A549 (cell line): ENCODE data around the gene LCN6. TPM values are rescaled to one million over a fixed set of nuclear protein-coding genes. Genes with fewer than 3 reads are reported as not detected.

Experiments used
- ATAC-seq, 2 experiments: fragments of 200-7000 bp in 1 of 2; fragments of >200 bp in 1 of 2; cut with Nextera tagmentation in 1 of 2; cut with Tn5 transposase in 1 of 2; 3 replicates each; pipeline versions ENCODE4 v1.8.0 to v1.9.1; 2018 to 2020; ENCODE audit warnings: mild to moderate bottlenecking in 1 of 2, moderate library complexity in 1 of 2
- CTCF ChIA-PET: fragments of 300-600 bp; sonication (Branson Sonifier 250); formaldehyde crosslinking; extraction: SDS; loops from one replicate; lab custom pipeline; 2021; ENCODE audit warnings: antibody characterized with exemption, inconsistent platforms; lab: Yijun Ruan, JAX
- POLR2A ChIA-PET: fragments of 350-600 bp; formaldehyde crosslinking; extraction: SDS; loops from one replicate; lab custom pipeline; 2021; ENCODE audit warnings: antibody characterized with exemption, inconsistent platforms; lab: Yijun Ruan, JAX
- DNase-seq, 2 experiments: peaks; one replicate each; pipeline versions ENCODE4 v3.0.0 to v3.0.0-alpha.2; 2011 to 2016; ENCODE audit warnings: low read depth in 1 of 2, low spot score in 1 of 2
- FAIRE-seq: peaks from 2 replicates; lab custom pipeline; 2011; peaks lifted over from hg19 to GRCh38; lab: Jason Lieb, UNC
- H3K27ac ChIP-seq, 2 experiments: fragments of >200 bp; sonication (Bioruptor Twin); formaldehyde crosslinking; 3 replicates each; pipeline ENCODE4 v1.5.1; 2016 to 2017
- H3K4me1 ChIP-seq: fragments of >200 bp; sonication (Bioruptor Twin); formaldehyde crosslinking; 3 replicates; pipeline ENCODE4 v1.6.1; 2016
- H3K4me2 ChIP-seq: fragments of >200 bp; sonication (Bioruptor Twin); formaldehyde crosslinking; 3 replicates; pipeline ENCODE4 v1.6.1; 2016
- H3K4me3 ChIP-seq: fragments of >200 bp; sonication (Bioruptor Twin); formaldehyde crosslinking; 3 replicates; pipeline ENCODE4 v1.5.1; 2016
- H3K9me3 ChIP-seq: fragments of >200 bp; sonication (Bioruptor Twin); formaldehyde crosslinking; 3 replicates; pipeline ENCODE4 v1.6.1; 2016
- GATA3 ChIP-seq: IDR thresholded peaks from 2 replicates; pipeline ENCODE4 v1.6.1; 2012; ENCODE audit warnings: borderline replicate concordance
- HES2 ChIP-seq: fragments of >200 bp; sonication (Bioruptor Twin); formaldehyde crosslinking; IDR thresholded peaks from 2 replicates; pipeline ENCODE4 v1.6.1; 2016
- JUN ChIP-seq, 2 experiments: fragments of >200 bp; sonication (Bioruptor Twin); formaldehyde crosslinking; IDR thresholded peaks; 2 replicates in 1 of 2; 3 replicates in 1 of 2; pipeline ENCODE4 v1.6.1; 2016 to 2017
- MAX ChIP-seq: IDR thresholded peaks from 2 replicates; pipeline ENCODE4 v1.6.1; 2012
- PBX3 ChIP-seq: IDR thresholded peaks from 2 replicates; pipeline ENCODE4 v1.6.1; 2012
- RAD21 ChIP-seq, 2 experiments: fragments of >200 bp in 1 of 2; sonication (Bioruptor Twin) in 1 of 2; formaldehyde crosslinking in 1 of 2; IDR thresholded peaks in 1 of 2; conservative IDR thresholded peaks in 1 of 2; 2 replicates in 1 of 2; 3 replicates in 1 of 2; pipeline ENCODE4 v1.6.1; 2012 to 2018; ENCODE audit warnings: inconsistent platforms in 1 of 2
- RARB ChIP-seq: fragments of 250-450 bp; sonication (Bioruptor Pico); IDR thresholded peaks from 2 replicates; pipeline ENCODE4 v1.8.0; 2021; ENCODE audit warnings: mild to moderate bottlenecking, moderate library complexity
- ZFP36 ChIP-seq: fragments of 450-650 bp; IDR thresholded peaks from 2 replicates; pipeline ENCODE4 v1.6.1; 2014; ENCODE audit warnings: borderline replicate concordance; ENCODE audit not compliant: partially characterized antibody
- WGBS: methylation state at CpG from one replicate; pipeline ENCODE4 v1.1.6; 2017; ENCODE audit errors: missing lambda C conversion rate; 5-methylcytosine and 5-hydroxymethylcytosine counted together
- polyA plus RNA-seq, 4 experiments: library from polyadenylated mRNA; depleted of rRNA in 3 of 4; stranded (reverse); fragments of >200 nt; fragmentation: RNase III in 1 of 4; extraction: RNeasy Plus Mini Kit Qiagen cat#74134 plus additional on column Dnase treatment in 1 of 4; gene quantifications; 2 replicates in 3 of 4; 3 replicates in 1 of 4; pipeline ENCODE4 v1.2.3, GENCODE V29; 2011 to 2017
- TF ChIP-seq, protein P1 (sequence below): fragments of >200 bp; sonication (Bioruptor Twin); formaldehyde crosslinking; IDR thresholded peaks from 3 replicates; pipeline ENCODE4 v1.5.1; 2016
- TF ChIP-seq, protein P2 (sequence below): fragments of 250-450 bp; sonication (Bioruptor Pico); IDR thresholded peaks from 2 replicates; pipeline ENCODE4 v1.5.0; 2020; ENCODE audit warnings: low read depth, mild to moderate bottlenecking, moderate library complexity

Gene LCN6
- polyA plus RNA-seq, 2 of the 4 experiments (the other 2 are of a cell fraction), result not detected

DNA sequence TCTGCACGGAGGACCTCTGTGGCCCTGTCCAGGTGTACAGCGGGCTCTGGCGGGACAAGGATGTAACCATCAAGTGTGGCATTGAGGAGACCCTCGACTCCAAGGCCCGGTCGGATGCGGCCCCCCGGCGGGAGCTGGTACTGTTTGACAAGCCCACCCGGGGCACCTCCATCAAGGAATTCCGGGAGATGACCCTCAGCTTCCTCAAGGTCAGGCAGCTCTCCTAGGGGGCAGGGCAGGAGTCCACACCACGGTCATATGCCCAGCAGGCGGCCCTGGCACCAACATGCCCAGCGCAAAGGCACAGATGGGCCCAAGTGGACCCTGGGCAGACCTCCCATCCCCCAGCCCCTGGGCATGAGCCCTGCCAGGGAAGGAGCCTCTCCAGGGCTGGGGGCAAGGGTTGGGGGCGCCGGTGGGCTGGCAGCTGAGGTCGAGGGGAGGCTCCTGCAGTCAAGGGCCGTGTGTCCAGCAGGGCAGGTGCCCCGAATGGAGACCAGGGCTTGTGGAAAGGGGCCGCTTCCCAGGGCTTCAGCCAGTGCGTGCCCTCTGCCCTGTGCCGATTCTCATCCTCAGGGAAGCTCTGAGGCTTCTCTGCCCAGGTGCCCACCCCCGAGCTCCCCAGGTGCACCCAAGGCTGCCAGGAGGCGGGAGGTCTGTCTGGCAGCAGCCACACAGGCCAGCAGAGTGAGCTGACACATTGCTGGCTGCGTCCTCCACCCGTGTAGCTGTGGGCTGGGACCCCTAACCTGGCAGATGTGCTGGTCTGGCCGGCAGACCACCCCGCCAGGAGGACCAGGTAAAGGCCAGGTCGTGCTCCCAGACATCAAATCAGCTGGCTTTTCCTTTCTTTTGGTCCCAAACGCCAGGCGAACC is 26.0 kb downstream of the LCN6 start:
- CTCF ChIA-PET, result interaction anchor here (1.0 to 1.9 kb wide), 9 partner anchors 13 to 359 kb away, joined by 3 to 6 read pairs (median 4); partner anchors contain the start of gene DNLZ

DNA sequence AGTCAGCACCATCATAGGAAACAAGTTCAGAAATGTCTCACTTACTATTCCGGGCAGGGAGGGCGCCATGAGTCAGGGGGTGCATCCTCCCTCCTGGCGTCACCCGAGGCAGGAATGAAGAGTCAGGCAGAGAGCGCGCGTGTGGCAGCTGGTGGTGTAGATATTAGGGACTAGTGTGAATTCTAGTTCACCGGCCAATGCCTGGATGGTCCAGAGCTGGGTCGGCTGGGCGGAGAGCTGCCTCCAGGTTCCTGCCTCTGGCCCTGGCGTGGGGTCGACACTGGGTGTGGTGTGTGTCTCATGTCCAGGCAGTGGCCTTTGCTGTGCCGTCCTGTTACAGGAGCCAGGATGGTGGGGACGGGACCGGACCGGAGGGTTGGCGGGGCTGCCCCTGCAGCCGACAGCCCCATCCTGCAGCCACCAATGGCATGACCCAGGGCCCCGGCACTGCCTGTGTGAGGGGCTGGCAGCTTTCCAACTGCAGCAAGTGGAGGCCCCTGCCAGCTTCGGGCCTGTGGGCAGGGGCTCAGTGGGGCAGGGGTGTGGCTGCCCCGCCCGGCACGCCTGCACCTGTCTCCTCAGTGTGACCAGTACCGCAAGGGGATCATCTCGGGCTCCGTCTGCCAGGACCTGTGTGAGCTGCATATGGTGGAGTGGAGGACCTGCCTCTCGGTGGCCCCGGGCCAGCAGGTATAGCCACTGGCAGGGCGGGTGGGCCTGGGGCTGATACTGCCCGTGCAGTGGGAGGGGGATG is 26.8 kb downstream of the LCN6 start:
- Histone ChIP-seq H3K4me2 (no peak overlapping the region), H3K4me1 (peaks cover 74% of the 10 kb centered on the region), H3K9me3 (no peaks in the 10 kb centered on the region), H3K4me3 (no peak overlapping the region), H3K27ac (peak overlapping the region in 1 of 2 experiments; percentile 37; a peak in 1 of 6 replicates)
- WGBS, result 61% methylated on average over 20 of the region's 30 CpGs
- ChIA-PET POLR2A (interaction anchor here (0.6 kb wide), 1 partner anchor 238 kb away, joined by 3 read pairs; no protein-coding TSS in a partner anchor), CTCF (interaction anchor here (0.8 to 4.7 kb wide), 11 partner anchors 8 to 358 kb away, joined by 3 to 25 read pairs (median 3); partner anchors contain the start of gene DNLZ)
- peak; percentile 9 to 13; a peak in 5 of 6 replicates for ATAC-seq
- FAIRE-seq, result no peak
- TF ChIP-seq MAX (peak; percentile 37; the same call in 1 of the 2 replicates), GATA3 (peak; percentile 19; the same call in 1 of the 2 replicates), HES2 (no peak), RAD21 (conservative IDR thresholded peaks at IDR 0.05 in 1 of 2, IDR thresholded peaks at IDR 0.05 in 1 of 2) (no peak), JUN (IDR thresholded peaks at IDR 0.05) (peak; percentile 29 to 34; a peak in 1 of 5 replicates), RARB (no peak)
- TF ChIP-seq, protein P1, sequence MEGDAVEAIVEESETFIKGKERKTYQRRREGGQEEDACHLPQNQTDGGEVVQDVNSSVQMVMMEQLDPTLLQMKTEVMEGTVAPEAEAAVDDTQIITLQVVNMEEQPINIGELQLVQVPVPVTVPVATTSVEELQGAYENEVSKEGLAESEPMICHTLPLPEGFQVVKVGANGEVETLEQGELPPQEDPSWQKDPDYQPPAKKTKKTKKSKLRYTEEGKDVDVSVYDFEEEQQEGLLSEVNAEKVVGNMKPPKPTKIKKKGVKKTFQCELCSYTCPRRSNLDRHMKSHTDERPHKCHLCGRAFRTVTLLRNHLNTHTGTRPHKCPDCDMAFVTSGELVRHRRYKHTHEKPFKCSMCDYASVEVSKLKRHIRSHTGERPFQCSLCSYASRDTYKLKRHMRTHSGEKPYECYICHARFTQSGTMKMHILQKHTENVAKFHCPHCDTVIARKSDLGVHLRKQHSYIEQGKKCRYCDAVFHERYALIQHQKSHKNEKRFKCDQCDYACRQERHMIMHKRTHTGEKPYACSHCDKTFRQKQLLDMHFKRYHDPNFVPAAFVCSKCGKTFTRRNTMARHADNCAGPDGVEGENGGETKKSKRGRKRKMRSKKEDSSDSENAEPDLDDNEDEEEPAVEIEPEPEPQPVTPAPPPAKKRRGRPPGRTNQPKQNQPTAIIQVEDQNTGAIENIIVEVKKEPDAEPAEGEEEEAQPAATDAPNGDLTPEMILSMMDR, result no peak
- peak in 1 of 2 experiments; percentile 52 for DNase-seq

More for the DNA sequence above, 26.0 kb downstream of the LCN6 start:
- DNase-seq, result no peak
- WGBS, result 81% methylated on average over 28 of the region's 31 CpGs
- TF ChIP-seq, protein P2, sequence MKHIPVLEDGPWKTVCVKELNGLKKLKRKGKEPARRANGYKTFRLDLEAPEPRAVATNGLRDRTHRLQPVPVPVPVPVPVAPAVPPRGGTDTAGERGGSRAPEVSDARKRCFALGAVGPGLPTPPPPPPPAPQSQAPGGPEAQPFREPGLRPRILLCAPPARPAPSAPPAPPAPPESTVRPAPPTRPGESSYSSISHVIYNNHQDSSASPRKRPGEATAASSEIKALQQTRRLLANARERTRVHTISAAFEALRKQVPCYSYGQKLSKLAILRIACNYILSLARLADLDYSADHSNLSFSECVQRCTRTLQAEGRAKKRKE (CRISPR knock-in tag), result no peak
- TF ChIP-seq PBX3, result peak; percentile 37; the same call in 1 of the 2 replicates
- no peaks in the 10 kb centered on the region for H3K9me3 ChIP-seq
- H3K4me3 ChIP-seq, result no peak overlapping the region
- POLR2A ChIA-PET, result interaction anchor here (1.2 kb wide), 1 partner anchor 9 kb away, joined by 4 read pairs; no protein-coding TSS in a partner anchor
- FAIRE-seq, result no peak
- peak in 1 of 2 experiments; percentile 7; a peak in 3 of 6 replicates for ATAC-seq
- no peak overlapping the region for H3K27ac ChIP-seq
- peaks cover 75% of the 10 kb centered on the region for H3K4me1 ChIP-seq
- no peak overlapping the region for H3K4me2 ChIP-seq

- Histone ChIP-seq H3K9me3 (no peaks in the 10 kb centered on the region), H3K27ac (no peak overlapping the region), H3K4me2 (no peak overlapping the region), H3K4me3 (no peak overlapping the region), H3K4me1 (peaks cover 68% of the 10 kb centered on the region)
- FAIRE-seq, result no peak
- WGBS, result 70% methylated on average over 10 of the region's 11 CpGs
- POLR2A ChIA-PET, result no interaction called here
- peak; percentile 2; a peak in 4 of 6 replicates for ATAC-seq
- TF ChIP-seq ZFP36 (no peak), PBX3 (0 out of 2 replicates have a peak, but pooled peaks have one; percentile 40)
- CTCF ChIA-PET, result interaction anchor here (0.7 to 4.7 kb wide), 11 partner anchors 8 to 357 kb away, joined by 3 to 25 read pairs (median 3); partner anchors contain the start of gene DNLZ
- no peak for DNase-seq
These were observed 27.4 kb downstream of the LCN6 start for GRCh38 chr9:136720898-136721338.
